ENCODE results near the gene DNAJC10.

DNAJC10 gene

GRCh38 chr2:182798736-182799135, 82.7 kb downstream of the DNAJC10 start:
- DNase-seq = no peak

- no peak for DNase-seq
Observed at GRCh38 chr2:182804128-182804527, 88.1 kb downstream of the DNAJC10 start.

GRCh38 chr2:182807319-182807718, 91.3 kb downstream of the DNAJC10 start:
- no peak for DNase-seq

GRCh38 chr2:182810087-182810486, 94.0 kb downstream of the DNAJC10 start:
- DNase-seq = no peak

- no peak for DNase-seq
Observed at GRCh38 chr2:182814380-182814779, 98.3 kb downstream of the DNAJC10 start.

- no peak for DNase-seq
Observed at GRCh38 chr2:182814804-182815203, 98.7 kb downstream of the DNAJC10 start.

- DNase-seq = no peak
Observed at GRCh38 chr2:182816866-182817265, 100.8 kb downstream of the DNAJC10 start.

GRCh38 chr2:182817558-182817957, 101.5 kb downstream of the DNAJC10 start:
- DNase-seq = no peak

- DNase-seq = no peak
Observed at GRCh38 chr2:182818501-182818900, 102.4 kb downstream of the DNAJC10 start.

GRCh38 chr2:182818925-182819324, 102.9 kb downstream of the DNAJC10 start:
- DNase-seq = no peak

- no peak for DNase-seq
Observed at GRCh38 chr2:182819412-182819811, 103.4 kb downstream of the DNAJC10 start.

GRCh38 chr2:182821182-182821581, 105.1 kb downstream of the DNAJC10 start:
- DNase-seq = no peak

GRCh38 chr2:182822733-182823132, 106.7 kb downstream of the DNAJC10 start:
- no peak for DNase-seq

GRCh38 chr2:182824056-182824766, 108.2 kb downstream of the DNAJC10 start:
- DNase-seq = no peak

- no peak for DNase-seq
Observed at GRCh38 chr2:182824767-182825158, 108.7 kb downstream of the DNAJC10 start.

GRCh38 chr2:182826064-182826463, 110.0 kb downstream of the DNAJC10 start:
- DNase-seq = no peak

GRCh38 chr2:182826496-182826895, 110.4 kb downstream of the DNAJC10 start:
- no peak for DNase-seq

GRCh38 chr2:182827182-182827879, 111.3 kb downstream of the DNAJC10 start:
- DNase-seq = no peak

- no peak for DNase-seq
Observed at GRCh38 chr2:182831101-182831500, 115.0 kb downstream of the DNAJC10 start.

GRCh38 chr2:182831921-182832320, 115.9 kb downstream of the DNAJC10 start:
- DNase-seq = no peak

GRCh38 chr2:182833084-182833854, 117.2 kb downstream of the DNAJC10 start:
- DNase-seq = no peak

- no peak for DNase-seq
Observed at GRCh38 chr2:182834293-182834692, 118.2 kb downstream of the DNAJC10 start.

GRCh38 chr2:182836451-182836850, 120.4 kb downstream of the DNAJC10 start:
- no peak for DNase-seq

All from right hindlimb (tissue), 1 donor.